Gastrocnemius medialis (tissue), 4 donors: ENCODE results near the gene PTAR1. TPM values are rescaled to one million over a fixed set of nuclear protein-coding genes. Genes with fewer than 3 reads are reported as not detected.

Source experiments
- ATAC-seq, 2 donors: fragments of 150-250 bp; one replicate each; pipeline ENCODE4 v1.9.1; 2016
- DNase-seq, 2 donors: peaks; one replicate each; pipeline ENCODE4 v3.0.0-alpha.2; 2019
- H3K27ac ChIP-seq, 4 donors: fragments of 200-600 bp; sonication (generic); 1 replicate in 1 of 4; 2 replicates in 3 of 4; pipeline ENCODE4 v1.5.1; 2016 to 2018; ENCODE audit warnings: mild to moderate bottlenecking in 2 of 4, moderate library complexity in 1 of 4
- H3K27me3 ChIP-seq, 3 donors: fragments of 200-600 bp; sonication (generic) in 2 of 3; 1 replicate in 1 of 3; 2 replicates in 2 of 3; pipeline versions ENCODE4 v1.5.1 to v1.6.0; 2016 to 2019; ENCODE audit warnings: mild to moderate bottlenecking in 1 of 3, moderate library complexity in 1 of 3
- H3K36me3 ChIP-seq, 2 donors: fragments of 200-600 bp; sonication (generic) in 1 of 2; one replicate each; pipeline ENCODE4 v1.5.1; 2017 to 2018
- H3K4me1 ChIP-seq, 2 donors: fragments of 200-600 bp; sonication (generic) in 1 of 2; one replicate each; pipeline ENCODE4 v1.5.1; 2016 to 2017; ENCODE audit warnings: mild to moderate bottlenecking in 2 of 2
- H3K4me3 ChIP-seq, 4 donors: fragments of 200-600 bp; sonication (generic) in 3 of 4; 1 replicate in 1 of 4; 2 replicates in 3 of 4; pipeline ENCODE4 v1.5.1; 2016 to 2019; ENCODE audit warnings: mild to moderate bottlenecking in 2 of 4
- H3K9me3 ChIP-seq, 3 donors: fragments of 200-600 bp; sonication (generic) in 2 of 3; 1 replicate in 1 of 3; 2 replicates in 2 of 3; pipeline ENCODE4 v1.5.1; 2016 to 2019
- CTCF ChIP-seq, 5 experiments: fragments of 450-650 bp in 3 of 5; fragments of 200-600 bp in 2 of 5; sonication (generic) in 2 of 5; IDR thresholded peaks in 4 of 5; conservative IDR thresholded peaks in 1 of 5; 1 replicate in 4 of 5; 2 replicates in 1 of 5; pipeline ENCODE4 v1.5.1; 2016 to 2019; ENCODE audit warnings: antibody characterized with exemption in 5 of 5, mild to moderate bottlenecking in 3 of 5, moderate library complexity in 3 of 5
- POLR2A ChIP-seq, 2 donors: fragments of 450-650 bp; IDR thresholded peaks; one replicate each; pipeline ENCODE4 v1.6.1; 2017; ENCODE audit warnings: antibody characterized with exemption in 2 of 2, mild to moderate bottlenecking in 2 of 2, moderate library complexity in 2 of 2
- in situ Hi-C, 4 donors: fragments of 200-750 bp; cut with MboI; loops; one replicate each; pipeline versions ENCODE4 v1.15.0 to v1.8.0; 2017; ENCODE audit warnings: low sequenced_read_pairs in 4 of 4
- intact Hi-C: fragments of 100-400 bp; cut with DNase I; formaldehyde crosslinking; loops from one replicate; pipeline ENCODE4 v1.15.1; 2023; ENCODE audit warnings: low total_unique reads
- total RNA-seq, 4 donors: library from RNA; depleted of rRNA; stranded (reverse); fragments of >200 nt; gene quantifications; one replicate each; pipeline versions ENCODE4 v1.1.0 to v1.2.3, GENCODE V29; 2016

The PTAR1 gene
- total RNA-seq, 4 donors from 2014 or later, result 26.5 to 52.4 (median 40.6) TPM

GRCh38 chr9:69743930-69744329 is 15.9 kb downstream of the PTAR1 start:
- TF ChIP-seq CTCF (IDR thresholded peaks at IDR 0.05 in 4 of 5, conservative IDR thresholded peaks at IDR 0.05 in 1 of 5), result no peak
- no peak for TF ChIP-seq POLR2A (IDR thresholded peaks at IDR 0.05)
- Histone ChIP-seq H3K4me3 (no peak overlapping the region), H3K36me3 (peaks cover 0 to 17% of the 10 kb centered on the region in 2 donors), H3K27me3 (no peaks in the 10 kb centered on the region), H3K9me3 (no peaks in the 10 kb centered on the region), H3K4me1 (peaks cover 9 to 25% of the 10 kb centered on the region in 2 donors), H3K27ac (no peak overlapping the region)
- in situ Hi-C loops (no loop called here), intact Hi-C loops (no loop called here)
- no peak for ATAC-seq
- no peak for DNase-seq

- intact Hi-C loops (no loop called here), in situ Hi-C loops (no loop called here)
- no peaks in the 10 kb centered on the region for H3K27me3 ChIP-seq
- peaks cover 3 to 10% of the 10 kb centered on the region in 2 donors for H3K4me1 ChIP-seq
- TF ChIP-seq POLR2A (IDR thresholded peaks at IDR 0.05) (no peak), CTCF (IDR thresholded peaks at IDR 0.05 in 4 of 5, conservative IDR thresholded peaks at IDR 0.05 in 1 of 5) (no peak)
- no peak for ATAC-seq
- no peaks in the 10 kb centered on the region for H3K9me3 ChIP-seq
- no peak for DNase-seq
- no peak overlapping the region for H3K27ac ChIP-seq
- H3K36me3 ChIP-seq, result peaks cover 0 to 32% of the 10 kb centered on the region in 2 donors
- H3K4me3 ChIP-seq, result no peak overlapping the region
Observed at GRCh38 chr9:69740872-69741505, 18.8 kb downstream of the PTAR1 start.

GRCh38 chr9:69731348-69731747 is 28.5 kb downstream of the PTAR1 start:
- H3K27ac ChIP-seq, result no peak overlapping the region
- H3K4me1 ChIP-seq, result no peaks in the 10 kb centered on the region
- no peaks in the 10 kb centered on the region for H3K9me3 ChIP-seq
- no peak overlapping the region for H3K4me3 ChIP-seq
- in situ Hi-C loops (no loop called here), intact Hi-C loops (no loop called here)
- ATAC-seq (no peak), DNase-seq (no peak)
- H3K36me3 ChIP-seq, result peaks cover 0 to 53% of the 10 kb centered on the region in 2 donors
- no peak for TF ChIP-seq CTCF (IDR thresholded peaks at IDR 0.05 in 4 of 5, conservative IDR thresholded peaks at IDR 0.05 in 1 of 5)
- TF ChIP-seq POLR2A (IDR thresholded peaks at IDR 0.05), result no peak
- H3K27me3 ChIP-seq, result no peaks in the 10 kb centered on the region

GRCh38 chr9:69719983-69720382 is 39.8 kb downstream of the PTAR1 start:
- ATAC-seq (no peak), DNase-seq (no peak)
- intact Hi-C loops, result no loop called here
- H3K27ac ChIP-seq, result no peak overlapping the region
- H3K9me3 ChIP-seq, result no peaks in the 10 kb centered on the region
- H3K36me3 ChIP-seq, result peaks cover 0 to 73% of the 10 kb centered on the region in 2 donors
- no peaks in the 10 kb centered on the region for H3K4me1 ChIP-seq
- in situ Hi-C loops, result no loop called here
- no peaks in the 10 kb centered on the region for H3K27me3 ChIP-seq
- H3K4me3 ChIP-seq, result no peak overlapping the region
- TF ChIP-seq CTCF (IDR thresholded peaks at IDR 0.05 in 4 of 5, conservative IDR thresholded peaks at IDR 0.05 in 1 of 5), result no peak

- Histone ChIP-seq H3K9me3 (no peaks in the 10 kb centered on the region), H3K4me3 (no peak overlapping the region), H3K4me1 (no peaks in the 10 kb centered on the region), H3K27ac (no peak overlapping the region), H3K36me3 (peaks cover 0 to 74% of the 10 kb centered on the region in 2 donors), H3K27me3 (no peaks in the 10 kb centered on the region)
- in situ Hi-C loops (no loop called here), intact Hi-C loops (no loop called here)
- no peak for DNase-seq
- TF ChIP-seq CTCF (IDR thresholded peaks at IDR 0.05 in 4 of 5, conservative IDR thresholded peaks at IDR 0.05 in 1 of 5), result no peak
- no peak for TF ChIP-seq POLR2A (IDR thresholded peaks at IDR 0.05)
- ATAC-seq, result no peak
Observed at GRCh38 chr9:69719367-69719766, 40.4 kb downstream of the PTAR1 start.
